Measurements from ENCODE around the gene CBL.

CBL gene

GRCh38 chr11:119263352-119263940, 57.3 kb downstream of the CBL start:
- TF ChIP-seq PRDM6 (tag by site-specific recombination; IDR thresholded peaks at IDR 0.05) (0 out of 2 replicates have a peak, but pooled peaks have one; percentile 11), ZNF664 (tag by site-specific recombination; IDR thresholded peaks at IDR 0.05) (0 out of 2 replicates have a peak, but pooled peaks have one; percentile 23), RBAK (tag by site-specific recombination; IDR thresholded peaks at IDR 0.05) (no peak), ZBTB20 (tag by site-specific recombination; IDR thresholded peaks at IDR 0.05) (0 out of 2 replicates have a peak, but pooled peaks have one; percentile 33)
- H3K4me3 ChIP-seq (ENCODE audit: low read depth, low read length): no peak overlapping the region
- POLR2A ChIA-PET: no interaction called here
- H3K36me3 ChIP-seq (ENCODE audit: control insufficient read depth in 2 of 2, insufficient read depth in 1 of 2, low read length in 2 of 2): no peaks in the 10 kb centered on the region
- peaks cover 5% of the 10 kb centered on the region; the same call in 1 of the 2 replicates for H3K4me1 ChIP-seq (ENCODE audit: control insufficient read depth, insufficient read depth, low read length)
- no peak overlapping the region for H3K27ac ChIP-seq (ENCODE audit: extremely low read depth, low read depth, low read length)
- CTCF ChIA-PET: interaction anchor here (0.6 to 0.7 kb wide), 2 partner anchors 21 to 48 kb away, joined by 3 read pairs; no protein-coding TSS in a partner anchor
- no peaks in the 10 kb centered on the region for H3K9me3 ChIP-seq (ENCODE audit: control insufficient read depth, insufficient read depth, low read depth, low read length)

- H3K9me3 ChIP-seq (ENCODE audit: control insufficient read depth, insufficient read depth, low read depth, low read length): no peaks in the 10 kb centered on the region
- no peak overlapping the region for H3K4me3 ChIP-seq (ENCODE audit: low read depth, low read length)
- H3K27ac ChIP-seq (ENCODE audit: extremely low read depth, low read depth, low read length): no peak overlapping the region
- ChIA-PET POLR2A (interaction anchor here (1.0 kb wide), 1 partner anchor 18 kb away, joined by 4 read pairs; no protein-coding TSS in a partner anchor), CTCF (interaction anchor here (0.8 to 1.8 kb wide), 4 partner anchors 18 to 76 kb away, joined by 3 to 6 read pairs (median 4); partner anchors contain the start of gene CBL)
- no peak for TF ChIP-seq ZNF24 (tag by site-specific recombination; IDR thresholded peaks at IDR 0.05)
- 0 out of 2 replicates have a peak, but pooled peaks have one; percentile 43 for TF ChIP-seq ZNF664 (tag by site-specific recombination; IDR thresholded peaks at IDR 0.05)
- peaks cover 5% of the 10 kb centered on the region; the same call in 1 of the 2 replicates for H3K4me1 ChIP-seq (ENCODE audit: control insufficient read depth, insufficient read depth, low read length)
- H3K36me3 ChIP-seq (ENCODE audit: control insufficient read depth in 2 of 2, insufficient read depth in 1 of 2, low read length in 2 of 2): no peaks in the 10 kb centered on the region
Observed at GRCh38 chr11:119266063-119266462, 59.9 kb downstream of the CBL start.

- TF ChIP-seq REPIN1 (tag by site-specific recombination; IDR thresholded peaks at IDR 0.05; ENCODE audit: low read depth) (no peak), ZNF274 (IDR thresholded peaks at IDR 0.05; ENCODE audit: low read length) (no peak), ZNF274 (tag by site-specific recombination; IDR thresholded peaks at IDR 0.05; ENCODE audit: borderline replicate concordance) (no peak), BCL6B (tag by site-specific recombination; IDR thresholded peaks at IDR 0.05) (no peak), ZNF521 (tag by site-specific recombination; IDR thresholded peaks at IDR 0.05) (no peak), ZNF785 (tag by site-specific recombination; IDR thresholded peaks at IDR 0.05) (no peak), ZNF169 (tag by site-specific recombination; IDR thresholded peaks at IDR 0.05) (no peak), ZNF747 (tag by site-specific recombination; IDR thresholded peaks at IDR 0.05) (no peak), YY2 (tag by site-specific recombination; IDR thresholded peaks at IDR 0.05) (no peak), ZNF510 (tag by site-specific recombination; IDR thresholded peaks at IDR 0.05; ENCODE audit: insufficient replicate concordance) (no peak), ZNF350 (tag by site-specific recombination; IDR thresholded peaks at IDR 0.05) (no peak), ZNF580 (tag by site-specific recombination; IDR thresholded peaks at IDR 0.05) (no peak), ZSCAN30 (tag by site-specific recombination; IDR thresholded peaks at IDR 0.05) (no peak), ZBTB49 (tag by site-specific recombination; IDR thresholded peaks at IDR 0.05; ENCODE audit: low read depth) (no peak), KLF10 (tag by site-specific recombination; IDR thresholded peaks at IDR 0.05) (no peak), ZNF354C (tag by site-specific recombination; IDR thresholded peaks at IDR 0.05; ENCODE audit: borderline replicate concordance, low read depth) (no peak), ZSCAN16 (tag by site-specific recombination; IDR thresholded peaks at IDR 0.05) (no peak), ZNF23 (tag by site-specific recombination; IDR thresholded peaks at IDR 0.05; ENCODE audit: borderline replicate concordance) (no peak), ZNF654 (tag by site-specific recombination; IDR thresholded peaks at IDR 0.05; ENCODE audit: low read depth) (no peak)
- no peaks in the 10 kb centered on the region for H3K36me3 ChIP-seq (ENCODE audit: control insufficient read depth in 2 of 2, insufficient read depth in 1 of 2, low read length in 2 of 2)
- H3K4me3 ChIP-seq (ENCODE audit: low read depth, low read length): no peak overlapping the region
- ChIA-PET CTCF (interaction anchor here (0.8 to 1.8 kb wide), 4 partner anchors 18 to 76 kb away, joined by 3 to 6 read pairs (median 4); partner anchors contain the start of gene CBL), POLR2A (interaction anchor here (1.0 kb wide), 1 partner anchor 17 kb away, joined by 4 read pairs; no protein-coding TSS in a partner anchor)
- no peaks in the 10 kb centered on the region for H3K9me3 ChIP-seq (ENCODE audit: control insufficient read depth, insufficient read depth, low read depth, low read length)
- H3K27ac ChIP-seq (ENCODE audit: extremely low read depth, low read depth, low read length): no peak overlapping the region
- H3K4me1 ChIP-seq (ENCODE audit: control insufficient read depth, insufficient read depth, low read length): peaks cover 5% of the 10 kb centered on the region; the same call in 1 of the 2 replicates
Observed at GRCh38 chr11:119266517-119267255, 60.5 kb downstream of the CBL start.
